ENCODE data around the gene CYP2U1.

The CYP2U1 gene

DNA sequence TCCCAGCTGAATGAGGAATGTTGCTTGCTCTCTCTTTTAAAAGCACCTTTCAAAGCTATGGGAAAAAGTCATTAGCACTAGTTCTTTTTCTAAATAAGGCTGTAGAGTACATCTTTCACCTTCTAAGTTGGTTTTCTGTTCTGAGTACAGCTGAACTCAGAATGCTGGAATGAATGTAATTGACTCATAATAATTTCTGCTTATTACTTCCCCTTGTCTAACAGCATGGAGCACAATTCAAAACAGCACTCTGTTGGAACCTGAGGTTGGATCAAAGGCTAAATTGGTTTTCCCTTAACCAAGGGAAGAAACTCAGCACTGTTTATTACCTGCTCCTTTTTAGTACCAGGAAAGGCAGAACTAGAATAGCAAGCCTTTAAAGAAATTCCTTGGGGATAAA, 33.5 kb upstream of the CYP2U1 start:
- Histone ChIP-seq H3F3A (ENCODE audit: insufficient read depth) (no peaks in the 10 kb centered on the region), H3K27ac (ENCODE audit: low read depth, low read length) (no peak overlapping the region), H2AFZ (ENCODE audit: low read depth, low read length, severe bottlenecking) (no peak overlapping the region), H3K4me2 (ENCODE audit: low read depth, low read length, poor library complexity, severe bottlenecking) (no peak overlapping the region), H3K4me3 (ENCODE audit: insufficient read depth, low read length, poor library complexity, severe bottlenecking) (no peak overlapping the region), H4K20me1 (ENCODE audit: low read depth, low read length) (no peaks in the 10 kb centered on the region), H3K36me3 (ENCODE audit: low read length) (no peaks in the 10 kb centered on the region), H3K27me3 (ENCODE audit: low read length) (no peaks in the 10 kb centered on the region), H3K79me2 (ENCODE audit: insufficient read depth, low read length) (no peaks in the 10 kb centered on the region), H3K9ac (ENCODE audit: low read length) (no peak overlapping the region), H3K9me3 (ENCODE audit: insufficient read depth, low read length) (no peaks in the 10 kb centered on the region), H3K9me2 (replicated peaks; ENCODE audit: insufficient read depth, low read length) (no peaks in the 10 kb centered on the region)
- no peak for TF ChIP-seq EZH2phosphoT487 (conservative IDR thresholded peaks at IDR 0.05; ENCODE audit: low read length)
- TF ChIP-seq, protein P1, sequence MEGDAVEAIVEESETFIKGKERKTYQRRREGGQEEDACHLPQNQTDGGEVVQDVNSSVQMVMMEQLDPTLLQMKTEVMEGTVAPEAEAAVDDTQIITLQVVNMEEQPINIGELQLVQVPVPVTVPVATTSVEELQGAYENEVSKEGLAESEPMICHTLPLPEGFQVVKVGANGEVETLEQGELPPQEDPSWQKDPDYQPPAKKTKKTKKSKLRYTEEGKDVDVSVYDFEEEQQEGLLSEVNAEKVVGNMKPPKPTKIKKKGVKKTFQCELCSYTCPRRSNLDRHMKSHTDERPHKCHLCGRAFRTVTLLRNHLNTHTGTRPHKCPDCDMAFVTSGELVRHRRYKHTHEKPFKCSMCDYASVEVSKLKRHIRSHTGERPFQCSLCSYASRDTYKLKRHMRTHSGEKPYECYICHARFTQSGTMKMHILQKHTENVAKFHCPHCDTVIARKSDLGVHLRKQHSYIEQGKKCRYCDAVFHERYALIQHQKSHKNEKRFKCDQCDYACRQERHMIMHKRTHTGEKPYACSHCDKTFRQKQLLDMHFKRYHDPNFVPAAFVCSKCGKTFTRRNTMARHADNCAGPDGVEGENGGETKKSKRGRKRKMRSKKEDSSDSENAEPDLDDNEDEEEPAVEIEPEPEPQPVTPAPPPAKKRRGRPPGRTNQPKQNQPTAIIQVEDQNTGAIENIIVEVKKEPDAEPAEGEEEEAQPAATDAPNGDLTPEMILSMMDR (IDR thresholded peaks at IDR 0.05; ENCODE audit: insufficient read depth, low read length, poor library complexity, severe bottlenecking), result no peak

DNA sequence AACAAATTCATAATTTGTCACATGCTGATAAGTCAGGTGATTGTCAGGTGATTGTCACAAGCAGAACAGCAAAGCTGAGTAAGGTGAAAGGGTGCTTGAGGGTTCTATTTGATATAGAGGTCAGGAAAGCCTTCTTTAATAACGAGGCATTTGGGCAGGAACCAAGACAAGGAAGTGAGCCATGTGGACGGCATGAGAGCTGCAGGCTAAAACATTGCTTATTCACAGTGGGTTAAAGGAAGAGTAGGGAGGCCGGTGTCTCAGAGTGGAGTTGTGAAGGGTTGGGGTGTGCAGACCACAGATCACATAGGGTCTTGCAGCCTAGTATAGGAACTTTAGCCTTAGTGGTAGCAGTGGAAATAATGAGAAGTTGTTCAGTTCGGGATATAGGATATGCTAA, 31.3 kb upstream of the CYP2U1 start:
- no peak for TF ChIP-seq EZH2phosphoT487 (conservative IDR thresholded peaks at IDR 0.05; ENCODE audit: low read length)
- TF ChIP-seq, protein P1 (IDR thresholded peaks at IDR 0.05; ENCODE audit: insufficient read depth, low read length, poor library complexity, severe bottlenecking), result no peak
- no peaks in the 10 kb centered on the region for H3K27me3 ChIP-seq (ENCODE audit: low read length)
- H3K36me3 ChIP-seq (ENCODE audit: low read length), result no peaks in the 10 kb centered on the region
- no peaks in the 10 kb centered on the region for H3F3A ChIP-seq (ENCODE audit: insufficient read depth)
- no peak overlapping the region for H3K4me2 ChIP-seq (ENCODE audit: low read depth, low read length, poor library complexity, severe bottlenecking)
- no peaks in the 10 kb centered on the region for H3K79me2 ChIP-seq (ENCODE audit: insufficient read depth, low read length)
- no peak overlapping the region for H3K4me3 ChIP-seq (ENCODE audit: insufficient read depth, low read length, poor library complexity, severe bottlenecking)
- no peaks in the 10 kb centered on the region for H3K9me3 ChIP-seq (ENCODE audit: insufficient read depth, low read length)
- H3K27ac ChIP-seq (ENCODE audit: low read depth, low read length), result no peak overlapping the region
- no peaks in the 10 kb centered on the region for H4K20me1 ChIP-seq (ENCODE audit: low read depth, low read length)
- no peak overlapping the region for H3K9ac ChIP-seq (ENCODE audit: low read length)
- no peak overlapping the region for H2AFZ ChIP-seq (ENCODE audit: low read depth, low read length, severe bottlenecking)
- H3K9me2 ChIP-seq (replicated peaks; ENCODE audit: insufficient read depth, low read length), result no peaks in the 10 kb centered on the region

DNA sequence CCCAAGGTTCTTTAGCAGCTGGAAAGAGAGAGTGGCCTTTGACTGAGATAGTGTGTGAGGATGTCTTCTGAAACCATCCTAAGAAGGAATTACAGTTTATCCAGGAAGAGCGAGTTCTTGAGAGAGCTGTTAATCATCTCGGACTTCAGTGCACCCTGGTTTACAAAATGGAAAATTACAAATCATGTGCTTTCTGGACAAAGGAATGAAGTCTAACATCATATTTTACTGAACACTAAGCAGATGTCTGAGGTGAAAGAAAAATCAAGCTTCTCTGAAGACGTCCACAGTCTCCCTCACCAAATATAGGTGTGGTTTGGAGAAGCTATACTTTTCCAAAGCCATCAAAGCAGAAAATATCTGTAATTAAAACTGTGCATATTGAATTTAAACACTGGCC, 30.8 kb upstream of the CYP2U1 start:
- H3K27me3 ChIP-seq (ENCODE audit: low read length), result no peaks in the 10 kb centered on the region
- no peaks in the 10 kb centered on the region for H3K9me2 ChIP-seq (replicated peaks; ENCODE audit: insufficient read depth, low read length)
- H3K36me3 ChIP-seq (ENCODE audit: low read length), result no peaks in the 10 kb centered on the region
- H3K4me2 ChIP-seq (ENCODE audit: low read depth, low read length, poor library complexity, severe bottlenecking), result no peak overlapping the region
- no peak overlapping the region for H2AFZ ChIP-seq (ENCODE audit: low read depth, low read length, severe bottlenecking)
- H3K9ac ChIP-seq (ENCODE audit: low read length), result no peak overlapping the region
- H3K27ac ChIP-seq (ENCODE audit: low read depth, low read length), result no peak overlapping the region
- no peak for TF ChIP-seq EZH2phosphoT487 (conservative IDR thresholded peaks at IDR 0.05; ENCODE audit: low read length)
- TF ChIP-seq, protein P1 (IDR thresholded peaks at IDR 0.05; ENCODE audit: insufficient read depth, low read length, poor library complexity, severe bottlenecking), result no peak
- H3F3A ChIP-seq (ENCODE audit: insufficient read depth), result no peaks in the 10 kb centered on the region
- H3K9me3 ChIP-seq (ENCODE audit: insufficient read depth, low read length), result no peaks in the 10 kb centered on the region
- no peaks in the 10 kb centered on the region for H4K20me1 ChIP-seq (ENCODE audit: low read depth, low read length)
- no peak overlapping the region for H3K4me3 ChIP-seq (ENCODE audit: insufficient read depth, low read length, poor library complexity, severe bottlenecking)
- H3K79me2 ChIP-seq (ENCODE audit: insufficient read depth, low read length), result no peaks in the 10 kb centered on the region

Measured in SU-DHL-6 (cell line).